Measurements from ENCODE around the gene GDAP2. TPM values are rescaled to one million over a fixed set of nuclear protein-coding genes. Genes with fewer than 3 reads are reported as not detected.
"Not testable (repeated sequence)": the region's sequence is repeated elsewhere in the genome, so short reads cannot be mapped to it uniquely, and the experiment has no call there.

The GDAP2 gene
- total RNA-seq, 3 donors from 2014 or later: 18.6 to 24.4 (median 22.2) TPM

DNA sequence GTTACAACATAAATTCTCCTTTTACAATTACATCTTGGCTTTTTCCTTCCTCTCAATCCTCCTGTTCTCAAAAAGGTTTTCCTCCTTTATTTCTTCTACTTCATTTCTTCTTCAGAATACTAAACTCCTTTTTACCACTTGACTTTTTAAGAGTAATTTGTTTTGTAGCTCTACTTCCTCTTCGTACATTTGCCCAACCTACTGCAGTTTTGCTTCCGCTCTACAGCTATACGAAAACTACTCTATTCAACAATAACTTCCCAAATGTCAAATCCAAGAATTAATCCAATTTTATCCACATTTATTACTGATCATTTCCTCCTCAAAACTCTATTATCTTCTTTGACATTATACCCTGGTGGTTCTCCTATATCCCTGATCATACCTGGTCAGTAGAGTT is 3.4 kb downstream of the GDAP2 start:
- DNase-seq (no peak), ATAC-seq (no peak)
- Mint-ChIP-seq H3K27me3 (ENCODE audit: low read depth) (no peaks in the 10 kb centered on the region), H3K4me3 (no peak overlapping the region), H3K9me3 (no peaks in the 10 kb centered on the region), H3K4me1 (ENCODE audit: low read depth) (peaks cover 37% of the 10 kb centered on the region), H3K36me3 (ENCODE audit: insufficient read depth) (peaks cover 16% of the 10 kb centered on the region)

DNA sequence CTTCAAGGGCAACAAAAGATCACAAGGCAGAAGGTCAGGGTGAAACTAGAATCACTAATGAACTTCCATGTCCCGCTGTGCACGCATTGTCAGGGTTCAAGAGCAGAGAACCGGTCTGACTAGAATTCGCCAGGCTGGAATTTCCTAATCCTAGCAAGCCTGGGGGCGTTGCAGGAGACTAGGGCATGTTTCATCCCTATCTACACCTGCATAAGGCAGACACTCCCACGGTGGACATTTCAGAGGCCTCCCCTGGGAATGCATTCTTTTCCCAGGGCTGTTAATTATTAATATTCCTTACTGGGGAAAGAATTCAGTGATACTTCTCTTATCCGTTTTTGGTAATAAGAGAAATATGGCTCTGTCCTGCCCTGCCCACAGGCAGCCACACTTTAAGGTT is 6.7 kb downstream of the GDAP2 start:
- H3K4me1 Mint-ChIP-seq (ENCODE audit: low read depth): peaks cover 18% of the 10 kb centered on the region
- DNase-seq; H3K27me3 Mint-ChIP-seq (ENCODE audit: low read depth); H3K9me3 Mint-ChIP-seq; ATAC-seq; H3K4me3 Mint-ChIP-seq: not testable (repeated sequence)
- H3K36me3 Mint-ChIP-seq (ENCODE audit: insufficient read depth): peaks cover 26% of the 10 kb centered on the region

GRCh38 chr1:117921991-117922390 is 7.4 kb downstream of the GDAP2 start:
- H3K36me3 Mint-ChIP-seq (ENCODE audit: insufficient read depth): peaks cover 32% of the 10 kb centered on the region
- DNase-seq (no peak), ATAC-seq (no peak)
- H3K4me1 Mint-ChIP-seq (ENCODE audit: low read depth): peaks cover 15% of the 10 kb centered on the region
- H3K9me3 Mint-ChIP-seq: no peaks in the 10 kb centered on the region
- H3K27me3 Mint-ChIP-seq (ENCODE audit: low read depth): no peaks in the 10 kb centered on the region
- H3K4me3 Mint-ChIP-seq: no peak overlapping the region

DNA sequence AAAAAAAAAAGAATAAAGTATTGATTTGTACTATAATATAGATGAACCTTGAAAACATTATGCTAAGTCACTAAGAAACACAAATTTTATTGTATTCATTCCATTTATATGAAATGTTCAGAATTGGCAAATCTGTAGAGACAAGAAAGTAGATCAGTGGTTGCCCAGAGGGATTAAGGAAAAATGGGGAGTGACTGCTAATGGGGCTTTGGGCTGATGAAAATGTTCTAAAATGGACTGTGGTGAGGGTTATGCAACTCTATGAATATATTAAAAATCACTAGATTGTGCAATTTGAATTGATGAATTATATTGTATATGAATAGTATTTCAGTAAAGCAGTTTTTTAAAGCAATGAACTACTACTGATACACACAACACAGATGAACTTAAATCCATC is 10.0 kb downstream of the GDAP2 start:
- Mint-ChIP-seq H3K4me1 (ENCODE audit: low read depth) (peaks cover 3% of the 10 kb centered on the region), H3K36me3 (ENCODE audit: insufficient read depth) (peaks cover 49% of the 10 kb centered on the region), H3K27me3 (ENCODE audit: low read depth) (no peaks in the 10 kb centered on the region), H3K4me3 (no peak overlapping the region), H3K9me3 (no peaks in the 10 kb centered on the region)
- ATAC-seq (no peak), DNase-seq (no peak)

DNA sequence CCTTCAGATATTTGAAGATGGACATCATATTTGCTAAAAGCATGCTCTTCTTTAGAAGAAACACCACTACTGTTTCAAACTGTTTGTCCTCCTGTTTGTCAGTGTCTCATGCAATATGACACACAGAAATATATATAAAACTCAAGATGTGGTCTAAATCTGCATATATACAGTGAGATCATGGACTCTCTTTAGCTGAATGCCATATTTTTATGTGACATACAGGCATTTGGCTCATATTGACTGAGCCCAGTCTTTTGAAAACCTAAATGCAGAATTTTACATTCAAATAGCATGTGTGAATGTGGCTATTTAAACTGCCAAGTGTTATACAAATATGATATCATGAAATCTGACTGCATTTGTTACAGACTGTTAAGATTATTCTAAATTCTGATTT is 18.4 kb downstream of the GDAP2 start:
- no peak for DNase-seq
- Mint-ChIP-seq H3K4me3 (no peak overlapping the region), H3K36me3 (ENCODE audit: insufficient read depth) (peaks cover 58% of the 10 kb centered on the region), H3K4me1 (ENCODE audit: low read depth) (peaks cover 3% of the 10 kb centered on the region), H3K9me3 (no peaks in the 10 kb centered on the region), H3K27me3 (ENCODE audit: low read depth) (no peaks in the 10 kb centered on the region)
- ATAC-seq: no peak

GRCh38 chr1:117905019-117905418 is 24.4 kb downstream of the GDAP2 start:
- Mint-ChIP-seq H3K27me3 (ENCODE audit: low read depth) (no peaks in the 10 kb centered on the region), H3K4me3 (no peak overlapping the region), H3K36me3 (ENCODE audit: insufficient read depth) (peaks cover 52% of the 10 kb centered on the region), H3K9me3 (no peaks in the 10 kb centered on the region), H3K4me1 (ENCODE audit: low read depth) (no peaks in the 10 kb centered on the region)
- DNase-seq (no peak), ATAC-seq (no peak)

- Mint-ChIP-seq H3K27me3 (ENCODE audit: low read depth) (no peaks in the 10 kb centered on the region), H3K9me3 (no peaks in the 10 kb centered on the region), H3K4me3 (no peak overlapping the region), H3K4me1 (ENCODE audit: low read depth) (no peaks in the 10 kb centered on the region), H3K36me3 (ENCODE audit: insufficient read depth) (peaks cover 53% of the 10 kb centered on the region)
- ATAC-seq (no peak), DNase-seq (no peak)
Measured at GRCh38 chr1:117904485-117904884, 24.9 kb downstream of the GDAP2 start.

DNA sequence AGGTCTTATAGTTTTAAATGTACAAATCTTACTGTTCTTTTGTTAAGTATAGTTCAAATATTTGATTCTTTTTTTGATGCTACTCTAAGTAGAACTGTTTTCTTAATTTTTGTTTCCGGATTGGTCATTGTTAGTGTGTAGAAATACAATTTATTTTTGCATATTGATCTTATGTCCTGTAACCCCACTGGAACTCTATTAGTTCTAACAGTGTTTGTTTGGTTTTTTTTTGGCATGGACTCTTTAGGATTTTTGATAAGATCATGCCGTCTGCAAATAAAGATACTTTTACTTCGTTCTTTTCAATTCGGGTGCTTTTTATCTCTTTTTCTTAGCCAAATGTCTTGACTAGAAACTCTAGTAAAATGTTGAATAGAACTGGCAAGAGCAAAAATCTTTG is 26.5 kb downstream of the GDAP2 start:
- ATAC-seq: no peak
- no peak for DNase-seq
- H3K9me3 Mint-ChIP-seq: no peaks in the 10 kb centered on the region
- no peaks in the 10 kb centered on the region for H3K27me3 Mint-ChIP-seq (ENCODE audit: low read depth)
- no peak overlapping the region for H3K4me3 Mint-ChIP-seq
- peaks cover 61% of the 10 kb centered on the region for H3K36me3 Mint-ChIP-seq (ENCODE audit: insufficient read depth)
- H3K4me1 Mint-ChIP-seq (ENCODE audit: low read depth): no peaks in the 10 kb centered on the region

- no peaks in the 10 kb centered on the region for H3K9me3 Mint-ChIP-seq
- no peak overlapping the region for H3K4me3 Mint-ChIP-seq
- peaks cover 47% of the 10 kb centered on the region for H3K36me3 Mint-ChIP-seq (ENCODE audit: insufficient read depth)
- no peak for DNase-seq
- no peaks in the 10 kb centered on the region for H3K27me3 Mint-ChIP-seq (ENCODE audit: low read depth)
- no peak for ATAC-seq
- peaks cover 2% of the 10 kb centered on the region for H3K4me1 Mint-ChIP-seq (ENCODE audit: low read depth)
Measured at GRCh38 chr1:117899801-117900200, 29.6 kb downstream of the GDAP2 start.

- Mint-ChIP-seq H3K9me3 (no peaks in the 10 kb centered on the region), H3K4me1 (ENCODE audit: low read depth) (peaks cover 2% of the 10 kb centered on the region), H3K36me3 (ENCODE audit: insufficient read depth) (peaks cover 38% of the 10 kb centered on the region), H3K27me3 (ENCODE audit: low read depth) (no peaks in the 10 kb centered on the region), H3K4me3 (no peak overlapping the region)
- no peak for ATAC-seq
- DNase-seq: no peak
Measured at GRCh38 chr1:117897551-117897950, 31.9 kb downstream of the GDAP2 start.

GRCh38 chr1:117895482-117896114 is 33.8 kb downstream of the GDAP2 start:
- no peak overlapping the region for H3K4me3 Mint-ChIP-seq
- H3K9me3 Mint-ChIP-seq: no peaks in the 10 kb centered on the region
- ATAC-seq: peak; percentile 69 to 73
- H3K27me3 Mint-ChIP-seq (ENCODE audit: low read depth): no peaks in the 10 kb centered on the region
- peaks cover 35% of the 10 kb centered on the region for H3K36me3 Mint-ChIP-seq (ENCODE audit: insufficient read depth)
- DNase-seq: peak; percentile 45
- peaks cover 2% of the 10 kb centered on the region for H3K4me1 Mint-ChIP-seq (ENCODE audit: low read depth)

- H3K4me3 Mint-ChIP-seq: no peak overlapping the region
- peaks cover 2% of the 10 kb centered on the region for H3K4me1 Mint-ChIP-seq (ENCODE audit: low read depth)
- H3K27me3 Mint-ChIP-seq (ENCODE audit: low read depth): no peaks in the 10 kb centered on the region
- H3K36me3 Mint-ChIP-seq (ENCODE audit: insufficient read depth): peaks cover 30% of the 10 kb centered on the region
- ATAC-seq (no peak), DNase-seq (no peak)
- H3K9me3 Mint-ChIP-seq: no peaks in the 10 kb centered on the region
Measured at GRCh38 chr1:117894078-117894477, 35.3 kb downstream of the GDAP2 start.

GRCh38 chr1:117892512-117892911 is 36.9 kb downstream of the GDAP2 start:
- Mint-ChIP-seq H3K9me3 (no peaks in the 10 kb centered on the region), H3K4me1 (ENCODE audit: low read depth) (peaks cover 2% of the 10 kb centered on the region), H3K36me3 (ENCODE audit: insufficient read depth) (peaks cover 29% of the 10 kb centered on the region), H3K27me3 (ENCODE audit: low read depth) (no peaks in the 10 kb centered on the region), H3K4me3 (no peak overlapping the region)
- DNase-seq (no peak), ATAC-seq (no peak)

- H3K4me1 Mint-ChIP-seq (ENCODE audit: low read depth): no peaks in the 10 kb centered on the region
- H3K36me3 Mint-ChIP-seq (ENCODE audit: insufficient read depth): peaks cover 25% of the 10 kb centered on the region
- H3K27me3 Mint-ChIP-seq (ENCODE audit: low read depth): no peaks in the 10 kb centered on the region
- no peaks in the 10 kb centered on the region for H3K9me3 Mint-ChIP-seq
- ATAC-seq (no peak), DNase-seq (no peak)
- H3K4me3 Mint-ChIP-seq: no peak overlapping the region
Measured at GRCh38 chr1:117890452-117890851, 39.0 kb downstream of the GDAP2 start.

DNA sequence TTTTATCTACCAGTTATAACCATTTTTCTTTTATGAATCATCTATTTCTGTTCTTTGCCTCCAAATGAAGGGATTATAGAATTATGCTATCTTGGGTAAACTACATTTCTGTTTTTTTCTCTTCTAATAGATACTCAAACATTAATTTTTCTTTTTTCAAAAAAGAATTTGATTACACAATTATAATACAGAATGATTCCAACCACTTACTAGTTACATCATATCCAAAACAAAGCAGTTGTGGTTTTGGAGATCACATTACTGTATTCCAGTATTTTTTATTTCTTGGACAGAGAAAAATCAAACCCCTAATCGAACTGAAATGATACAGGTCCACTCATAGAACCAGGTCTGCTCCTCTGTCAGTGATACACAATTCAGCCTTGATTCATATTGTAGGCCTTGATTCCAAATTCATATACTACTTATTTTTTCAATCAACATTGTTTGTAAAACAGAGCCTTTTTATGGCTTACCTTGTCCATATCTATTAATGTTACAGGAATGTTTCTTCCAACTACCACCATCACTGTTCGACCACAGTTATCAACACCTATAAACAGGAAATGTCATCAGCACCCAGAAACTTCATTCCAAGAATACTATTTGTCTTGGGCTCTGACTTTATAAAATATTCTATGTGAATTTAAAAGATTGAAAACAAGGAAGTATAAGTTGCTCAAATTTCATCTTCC is 43.2 kb downstream of the GDAP2 start:
- Mint-ChIP-seq H3K36me3 (ENCODE audit: insufficient read depth) (peaks cover 27% of the 10 kb centered on the region), H3K4me1 (ENCODE audit: low read depth) (no peaks in the 10 kb centered on the region), H3K27me3 (ENCODE audit: low read depth) (no peaks in the 10 kb centered on the region), H3K4me3 (no peak overlapping the region), H3K9me3 (no peaks in the 10 kb centered on the region)
- DNase-seq (no peak), ATAC-seq (no peak)
